ENCODE measurements around the gene CPNE7. TPM values are rescaled to one million over a fixed set of nuclear protein-coding genes. Genes with fewer than 3 reads are reported as not detected.

CPNE7 gene
- total RNA-seq, 1 donor from 2014 or later = 1.2 TPM

- Mint-ChIP-seq H3K9me3 (no peaks in the 10 kb centered on the region), H3K27ac (peak overlapping the region; percentile 51), H3K4me3 (peak overlapping the region; percentile 93), H3K4me1 (peaks cover 42% of the 10 kb centered on the region), H3K36me3 (peaks cover 23% of the 10 kb centered on the region), H3K27me3 (ENCODE audit: low read depth) (no peaks in the 10 kb centered on the region)
- DNase-seq (ENCODE audit: low spot score in 2 of 2, unreplicated experiment in 2 of 2) = no peak
- no peak for TF ChIP-seq CTCF (IDR thresholded peaks at IDR 0.05; ENCODE audit: unreplicated experiment)
These were observed 14.2 kb upstream of the CPNE7 start for GRCh38 chr16:89561142-89561883.

- no peaks in the 10 kb centered on the region for H3K9me3 Mint-ChIP-seq
- peak overlapping the region; percentile 93 for H3K4me3 Mint-ChIP-seq
- no peaks in the 10 kb centered on the region for H3K27me3 Mint-ChIP-seq (ENCODE audit: low read depth)
- no peak for TF ChIP-seq CTCF (IDR thresholded peaks at IDR 0.05; ENCODE audit: unreplicated experiment)
- DNase-seq (ENCODE audit: low spot score in 2 of 2, unreplicated experiment in 2 of 2) = no peak
- peaks cover 18% of the 10 kb centered on the region for H3K36me3 Mint-ChIP-seq
- peaks cover 44% of the 10 kb centered on the region for H3K4me1 Mint-ChIP-seq
- H3K27ac Mint-ChIP-seq = peak overlapping the region; percentile 51
These were observed 13.5 kb upstream of the CPNE7 start for GRCh38 chr16:89561884-89562599.

GRCh38 chr16:89562939-89563338 is 12.6 kb upstream of the CPNE7 start:
- DNase-seq (ENCODE audit: low spot score in 2 of 2, unreplicated experiment in 2 of 2) = no peak
- peak overlapping the region; percentile 51 for H3K27ac Mint-ChIP-seq
- TF ChIP-seq CTCF (IDR thresholded peaks at IDR 0.05; ENCODE audit: unreplicated experiment) = no peak
- peaks cover 17% of the 10 kb centered on the region for H3K36me3 Mint-ChIP-seq
- H3K27me3 Mint-ChIP-seq (ENCODE audit: low read depth) = no peaks in the 10 kb centered on the region
- H3K4me1 Mint-ChIP-seq = peaks cover 44% of the 10 kb centered on the region
- peak overlapping the region; percentile 93 for H3K4me3 Mint-ChIP-seq
- no peaks in the 10 kb centered on the region for H3K9me3 Mint-ChIP-seq

GRCh38 chr16:89563639-89564392 is 11.7 kb upstream of the CPNE7 start:
- peaks cover 17% of the 10 kb centered on the region for H3K36me3 Mint-ChIP-seq
- H3K9me3 Mint-ChIP-seq = no peaks in the 10 kb centered on the region
- TF ChIP-seq CTCF (IDR thresholded peaks at IDR 0.05; ENCODE audit: unreplicated experiment) = no peak
- H3K27ac Mint-ChIP-seq = peak overlapping the region; percentile 12
- no peaks in the 10 kb centered on the region for H3K27me3 Mint-ChIP-seq (ENCODE audit: low read depth)
- no peak overlapping the region for H3K4me3 Mint-ChIP-seq
- H3K4me1 Mint-ChIP-seq = peaks cover 44% of the 10 kb centered on the region
- no peak for DNase-seq (ENCODE audit: low spot score in 2 of 2, unreplicated experiment in 2 of 2)

GRCh38 chr16:89564476-89565255 is 10.9 kb upstream of the CPNE7 start:
- H3K27ac Mint-ChIP-seq = peak overlapping the region; percentile 34
- H3K4me1 Mint-ChIP-seq = peaks cover 42% of the 10 kb centered on the region
- no peaks in the 10 kb centered on the region for H3K9me3 Mint-ChIP-seq
- H3K27me3 Mint-ChIP-seq (ENCODE audit: low read depth) = peaks cover 2% of the 10 kb centered on the region
- DNase-seq (ENCODE audit: low spot score in 2 of 2, unreplicated experiment in 2 of 2) = no peak
- peaks cover 17% of the 10 kb centered on the region for H3K36me3 Mint-ChIP-seq
- TF ChIP-seq CTCF (IDR thresholded peaks at IDR 0.05; ENCODE audit: unreplicated experiment) = no peak
- no peak overlapping the region for H3K4me3 Mint-ChIP-seq

Measured in mesothelial cell of epicardium (in vitro differentiated cells).